Neural cell (in vitro differentiated cells): ENCODE results near the gene NTRK1. TPM values are rescaled to one million over a fixed set of nuclear protein-coding genes. Genes with fewer than 3 reads are reported as not detected.

Experiments used
- H2AFZ ChIP-seq: fragments of 200-600, 300-800 bp; sonication (generic), shearing (Covaris generic); 2 replicates; pipeline ENCODE4 v1.6.0; 2014; ENCODE audit warnings: low read depth, mild to moderate bottlenecking, antibody characterized with exemption, low read length, moderate library complexity
- H3F3A ChIP-seq: fragments of 200-600 bp; shearing (Covaris generic); 2 replicates; pipeline ENCODE4 v1.6.1; 2016; ENCODE audit warnings: mild to moderate bottlenecking, moderate library complexity, mixed read lengths, antibody characterized with exemption, low read length; ENCODE audit not compliant: insufficient read depth, poor library complexity, severe bottlenecking
- H3K27ac ChIP-seq: fragments of 200-600, 300-800 bp; sonication (generic), shearing (Covaris generic); 2 replicates; pipeline ENCODE4 v1.5.1; 2014; ENCODE audit warnings: mild to moderate bottlenecking, low read length, moderate library complexity
- H3K27me3 ChIP-seq: fragments of 300-800, 200-600 bp; sonication (generic), shearing (Covaris generic); 2 replicates; pipeline ENCODE4 v1.6.0; 2014; ENCODE audit warnings: mild to moderate bottlenecking, low read depth, low read length, moderate library complexity; ENCODE audit not compliant: insufficient read depth
- H3K36me3 ChIP-seq: fragments of 300-800, 200-600 bp; sonication (generic), shearing (Covaris generic); 2 replicates; pipeline ENCODE4 v1.5.1; 2014; ENCODE audit warnings: mild to moderate bottlenecking, antibody characterized with exemption, low read length, moderate library complexity; ENCODE audit not compliant: insufficient read depth
- H3K4me2 ChIP-seq: fragments of 300-800, 200-600 bp; sonication (generic), shearing (Covaris generic); 2 replicates; pipeline ENCODE4 v1.6.0; 2014; ENCODE audit warnings: mild to moderate bottlenecking, low read length
- H3K4me3 ChIP-seq: fragments of 300-800, 200-600 bp; sonication (generic), shearing (Covaris generic); 2 replicates; pipeline ENCODE4 v1.5.1; 2014; ENCODE audit warnings: mild to moderate bottlenecking, low read length, moderate library complexity
- H3K79me2 ChIP-seq: fragments of 200-600 bp; shearing (Covaris generic); replicated peaks from 2 replicates; pipeline ENCODE4 v1.6.0; 2014; ENCODE audit warnings: mild to moderate bottlenecking, low read length, moderate library complexity; ENCODE audit not compliant: insufficient read depth
- H3K9ac ChIP-seq: fragments of 300-800, 200-600 bp; sonication (generic), shearing (Covaris generic); 2 replicates; pipeline ENCODE4 v1.6.1; 2016; ENCODE audit warnings: mild to moderate bottlenecking, low read length, mixed read lengths
- H3K9me2 ChIP-seq: fragments of 200-600 bp; shearing (Covaris generic); 2 replicates; pipeline ENCODE4 v1.6.1; 2016; ENCODE audit warnings: mild to moderate bottlenecking, low read length, mixed read lengths; ENCODE audit not compliant: insufficient read depth
- H3K9me3 ChIP-seq: fragments of 200-600, 300-800 bp; sonication (generic), shearing (Covaris generic); 2 replicates; pipeline ENCODE4 v1.6.1; 2016; ENCODE audit warnings: mild to moderate bottlenecking, mixed run types, low read length, moderate library complexity, mixed read lengths
- H4K20me1 ChIP-seq: fragments of 200-600 bp; shearing (Covaris generic); 2 replicates; pipeline ENCODE4 v1.6.1; 2016; ENCODE audit warnings: mild to moderate bottlenecking, mixed run types; ENCODE audit not compliant: insufficient read depth
- CTCF ChIP-seq: fragments of 450-650 bp; IDR thresholded peaks from 2 replicates; pipeline ENCODE4 v1.5.1; 2014; ENCODE audit warnings: antibody characterized with exemption, mild to moderate bottlenecking, moderate library complexity; ENCODE audit not compliant: poor library complexity, severe bottlenecking
- EZH2 ChIP-seq: fragments of 200-600, 300-800 bp; shearing (Covaris generic), sonication (generic); IDR thresholded peaks from 2 replicates; pipeline ENCODE4 v1.6.1; 2014; ENCODE audit warnings: antibody characterized with exemption, low read length, borderline replicate concordance, mild to moderate bottlenecking; ENCODE audit not compliant: insufficient read depth, poor library complexity, severe bottlenecking
- MXI1 ChIP-seq: fragments of 450-650 bp; conservative IDR thresholded peaks from 2 replicates; pipeline ENCODE4 v1.6.1; 2014; ENCODE audit warnings: antibody characterized with exemption, mild to moderate bottlenecking; ENCODE audit not compliant: poor library complexity, severe bottlenecking
- POLR2AphosphoS5 ChIP-seq: IDR thresholded peaks from 2 replicates; pipeline ENCODE4 v1.6.1; 2012
- RAD21 ChIP-seq: fragments of 450-650 bp; conservative IDR thresholded peaks from 2 replicates; pipeline ENCODE4 v1.6.1; 2014; ENCODE audit warnings: antibody characterized with exemption, mild to moderate bottlenecking, moderate library complexity
- REST ChIP-seq: IDR thresholded peaks from 2 replicates; pipeline ENCODE4 v1.6.1; 2012; ENCODE audit warnings: borderline replicate concordance
- SMC3 ChIP-seq: fragments of 450-650 bp; conservative IDR thresholded peaks from 2 replicates; pipeline ENCODE4 v1.6.1; 2014; ENCODE audit warnings: antibody characterized with exemption, mild to moderate bottlenecking, moderate library complexity; ENCODE audit not compliant: poor library complexity
- TAF1 ChIP-seq: IDR thresholded peaks from 2 replicates; pipeline ENCODE4 v1.6.1; 2012; ENCODE audit warnings: low read depth
- polyA plus RNA-seq: library from polyadenylated mRNA; depleted of rRNA; stranded (reverse); fragments of >200 nt; gene quantifications from 2 replicates; pipeline ENCODE4 v1.2.3, GENCODE V29; 2014

Gene NTRK1
- polyA plus RNA-seq, 1 donor from 2014 or later, result 4.9 TPM

- H3K27me3 ChIP-seq, result no peaks in the 10 kb centered on the region
- H3F3A ChIP-seq, result no peaks in the 10 kb centered on the region
- no peaks in the 10 kb centered on the region for H4K20me1 ChIP-seq
Observed at GRCh38 chr1:156905651-156906050, 45.0 kb downstream of the NTRK1 start.

GRCh38 chr1:156906206-156906906 is 45.7 kb downstream of the NTRK1 start:
- H3K27me3 ChIP-seq, result no peaks in the 10 kb centered on the region
- H3K9me3 ChIP-seq, result no peaks in the 10 kb centered on the region
- no peak overlapping the region for H3K9ac ChIP-seq
- H2AFZ ChIP-seq, result no peak overlapping the region
- H3K79me2 ChIP-seq, result no peaks in the 10 kb centered on the region
- no peak overlapping the region for H3K4me2 ChIP-seq
- H3K4me3 ChIP-seq, result no peak overlapping the region
- H4K20me1 ChIP-seq, result no peaks in the 10 kb centered on the region
- no peak overlapping the region for H3K27ac ChIP-seq
- H3K36me3 ChIP-seq, result no peaks in the 10 kb centered on the region
- H3F3A ChIP-seq, result no peaks in the 10 kb centered on the region
- no peaks in the 10 kb centered on the region for H3K9me2 ChIP-seq
- no peak for TF ChIP-seq TAF1
- TF ChIP-seq RAD21, result no peak
- no peak for TF ChIP-seq EZH2
- no peak for TF ChIP-seq POLR2AphosphoS5
- no peak for TF ChIP-seq CTCF
- TF ChIP-seq MXI1, result no peak

More at GRCh38 chr1:156905651-156906050, 45.0 kb downstream of the NTRK1 start:
- Histone ChIP-seq H3K27ac (no peak overlapping the region), H2AFZ (no peak overlapping the region), H3K9ac (no peak overlapping the region), H3K9me3 (no peaks in the 10 kb centered on the region), H3K9me2 (no peaks in the 10 kb centered on the region), H3K36me3 (no peaks in the 10 kb centered on the region), H3K79me2 (no peaks in the 10 kb centered on the region), H3K4me2 (no peak overlapping the region), H3K4me3 (no peak overlapping the region)
- no peak for TF ChIP-seq RAD21
- no peak for TF ChIP-seq EZH2
- TF ChIP-seq TAF1, result no peak
- TF ChIP-seq MXI1, result no peak
- TF ChIP-seq REST, result no peak
- TF ChIP-seq SMC3, result no peak
- TF ChIP-seq POLR2AphosphoS5, result no peak
- no peak for TF ChIP-seq CTCF
